Testis (tissue), 2 donors: ENCODE data around the gene MN1.

Source experiments
- CTCF ChIP-seq, 3 experiments: fragments of 450-650 bp in 2 of 3; fragments of 200-600 bp in 1 of 3; sonication (generic) in 1 of 3; IDR thresholded peaks; one replicate each; pipeline ENCODE4 v1.5.1; 2016 to 2019; ENCODE audit warnings: antibody characterized with exemption in 3 of 3, mild to moderate bottlenecking in 2 of 3, moderate library complexity in 1 of 3
- POLR2A ChIP-seq: fragments of 450-650 bp; IDR thresholded peaks from one replicate; pipeline ENCODE4 v1.6.1; 2017; ENCODE audit warnings: antibody characterized with exemption, mild to moderate bottlenecking, moderate library complexity

DNA sequence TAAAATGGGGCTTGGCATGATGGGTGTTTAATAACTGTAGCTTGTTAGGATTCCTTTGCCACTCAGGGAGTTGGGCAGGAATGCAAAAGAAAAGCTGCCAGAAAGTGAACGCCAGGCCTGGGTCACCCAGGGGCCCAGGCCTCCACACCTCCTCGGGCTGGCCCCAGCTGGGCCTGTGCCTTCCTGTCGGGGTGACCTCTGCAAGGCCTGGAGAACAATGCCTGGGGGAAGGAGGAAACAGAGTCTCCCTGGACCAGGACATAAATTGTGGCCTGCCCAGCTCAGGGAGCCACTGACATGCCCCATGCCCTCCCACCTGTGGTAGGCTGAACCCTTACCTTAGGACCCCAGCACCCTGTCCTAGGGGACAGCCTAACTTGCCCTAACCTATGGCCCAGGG, 21.9 kb downstream of the MN1 start:
- no peak for TF ChIP-seq CTCF (IDR thresholded peaks at IDR 0.05)
- TF ChIP-seq POLR2A = no peak
